Measurements from ENCODE around the gene DDT.
"Not testable (repeated sequence)": the region's sequence is repeated elsewhere in the genome, so short reads cannot be mapped to it uniquely, and the experiment has no call there.

The DDT gene

DNA sequence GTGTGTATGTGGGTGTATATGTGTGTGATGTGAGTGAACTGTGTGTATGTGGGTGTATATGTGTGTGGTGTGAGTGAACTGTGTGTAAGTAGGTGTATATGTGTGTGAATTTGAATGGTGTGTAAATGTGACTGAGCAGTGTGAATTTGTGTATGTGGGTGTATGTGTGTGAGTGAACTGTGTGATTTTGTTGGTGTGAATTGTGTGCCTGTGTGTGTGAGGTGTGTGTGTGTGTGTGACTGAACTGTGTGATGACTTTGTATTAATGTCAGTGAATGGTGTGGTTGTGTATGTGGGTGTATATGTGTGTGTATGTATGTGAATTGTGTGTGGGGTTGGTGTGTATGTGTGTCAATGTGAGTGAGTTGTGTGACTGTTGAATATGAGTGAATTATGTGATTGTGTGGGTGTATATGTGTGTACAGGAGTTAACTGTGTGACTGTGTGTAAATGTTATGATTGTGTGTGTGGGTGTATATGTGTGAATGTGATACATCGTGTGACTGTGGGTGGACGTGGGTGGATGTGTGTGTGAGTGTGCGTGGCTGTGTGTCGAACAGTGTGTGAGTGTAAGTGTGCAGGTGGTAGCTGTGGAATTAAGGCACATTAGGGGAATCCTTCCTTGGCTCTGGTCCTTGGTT, 12.4 kb upstream of the DDT start:
- DNase-seq: not testable (repeated sequence)

- not testable (repeated sequence) for DNase-seq
Observed at GRCh38 chr22:23986089-23986488, 11.8 kb upstream of the DDT start.

- no peak for DNase-seq
Observed at GRCh38 chr22:23984430-23984829, 10.2 kb upstream of the DDT start.

DNA sequence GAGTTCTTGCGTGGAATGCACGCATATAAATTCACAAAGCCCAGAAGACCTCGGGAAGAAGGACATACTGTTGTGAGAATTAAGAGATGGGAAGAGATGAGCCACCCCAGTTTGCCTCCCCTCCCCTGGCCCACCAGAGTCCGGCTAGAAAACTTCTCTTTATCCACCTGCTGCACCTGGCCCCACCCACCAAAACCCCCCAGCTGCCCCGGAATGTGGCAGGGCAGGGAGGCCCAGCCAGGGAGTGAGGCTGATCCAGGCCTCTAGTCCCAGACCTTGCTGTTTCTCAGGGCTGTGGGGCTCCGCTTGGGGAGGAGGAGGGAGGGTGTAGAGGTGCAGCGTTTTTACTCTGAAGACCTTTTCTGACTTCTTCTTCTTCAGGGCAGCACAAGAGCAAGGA, 6.3 kb upstream of the DDT start:
- DNase-seq: not testable (repeated sequence)

- DNase-seq: not testable (repeated sequence)
Observed at GRCh38 chr22:23979557-23980240, 5.5 kb upstream of the DDT start, which contains the start of gene GSTT2. Gene GSTT2 (plus strand): TSS chr22:23980134.

GRCh38 chr22:23977304-23977703, 3.1 kb upstream of the DDT start:
- DNase-seq: not testable (repeated sequence)

DNA sequence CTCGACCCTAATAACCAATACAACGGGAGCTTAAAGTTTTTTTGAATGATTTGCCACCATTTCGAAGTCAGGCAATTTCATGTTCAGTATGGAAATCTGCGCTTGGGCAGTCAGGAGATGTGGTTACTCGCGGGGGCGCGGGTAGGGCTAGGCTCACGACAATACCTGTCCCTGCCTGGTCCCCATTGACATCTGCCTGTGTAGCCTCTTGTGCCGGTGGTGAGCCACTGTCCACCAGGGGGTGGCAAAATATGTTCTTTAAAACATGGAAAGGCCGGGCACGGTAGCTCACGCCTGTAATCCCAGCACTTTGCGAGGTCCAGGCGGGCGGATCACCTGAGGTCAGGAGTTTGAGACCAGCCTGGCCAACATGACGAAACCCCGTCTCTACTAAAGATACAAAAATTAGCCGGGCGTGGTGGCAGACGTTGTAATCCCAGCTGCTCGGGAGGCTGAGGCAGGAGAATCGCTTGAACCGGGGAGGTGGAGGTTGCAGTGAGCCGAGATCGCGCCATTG, 653 bp upstream of the DDT start:
- not testable (repeated sequence) for DNase-seq

DNA sequence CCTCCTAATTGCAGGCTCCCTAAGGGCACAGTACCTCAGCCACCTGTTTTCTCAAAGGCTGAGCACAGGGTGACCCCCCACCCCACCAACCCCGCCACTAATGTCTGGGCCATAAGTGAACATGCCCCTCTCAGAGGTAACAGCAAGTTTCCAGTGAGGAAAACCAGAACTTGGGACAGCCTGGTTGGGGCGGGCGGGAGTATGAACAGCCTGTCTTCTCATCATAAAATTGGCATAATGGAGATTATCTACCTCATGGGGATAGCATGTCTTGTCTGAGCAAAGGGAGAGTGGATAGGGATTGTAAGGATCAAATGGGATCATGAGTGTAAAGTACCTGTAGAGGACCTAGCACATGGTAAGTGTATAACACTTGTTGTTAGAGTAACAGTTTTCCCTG, 2.3 kb downstream of the DDT start:
- not testable (repeated sequence) for DNase-seq

DNA sequence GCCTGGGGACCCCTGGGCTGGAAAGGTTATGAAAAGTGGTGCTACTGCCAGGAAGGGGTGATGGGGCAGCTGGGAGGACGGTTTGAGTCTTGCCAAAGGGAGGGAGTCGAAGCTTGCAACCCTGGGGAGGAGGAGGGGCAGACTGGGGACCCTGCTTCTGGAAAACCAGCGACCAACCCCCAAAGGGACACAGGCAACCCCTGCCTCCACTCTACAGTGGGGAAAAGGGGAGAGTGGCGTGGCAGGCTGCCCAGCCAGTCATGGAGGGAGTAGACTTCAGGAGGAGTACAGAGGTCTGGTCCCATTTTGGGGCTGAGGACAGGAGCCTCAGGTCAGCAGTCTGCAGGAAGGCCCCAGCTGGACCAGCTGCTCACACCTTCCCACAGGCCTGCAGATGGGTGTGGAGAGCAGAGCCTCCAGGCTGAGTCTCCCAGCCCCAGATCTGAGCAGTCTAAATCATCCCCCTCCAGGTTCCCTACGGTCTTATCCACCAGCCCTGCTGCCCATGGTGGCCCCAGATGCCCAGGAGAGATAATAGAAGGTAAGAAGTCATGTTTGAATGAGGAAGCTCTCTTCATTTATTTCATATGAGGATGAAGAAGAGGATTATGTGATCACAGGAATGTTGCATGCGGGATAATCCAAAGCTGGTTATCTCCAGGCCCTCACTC, 3.3 kb downstream of the DDT start:
- DNase-seq: no peak

DNA sequence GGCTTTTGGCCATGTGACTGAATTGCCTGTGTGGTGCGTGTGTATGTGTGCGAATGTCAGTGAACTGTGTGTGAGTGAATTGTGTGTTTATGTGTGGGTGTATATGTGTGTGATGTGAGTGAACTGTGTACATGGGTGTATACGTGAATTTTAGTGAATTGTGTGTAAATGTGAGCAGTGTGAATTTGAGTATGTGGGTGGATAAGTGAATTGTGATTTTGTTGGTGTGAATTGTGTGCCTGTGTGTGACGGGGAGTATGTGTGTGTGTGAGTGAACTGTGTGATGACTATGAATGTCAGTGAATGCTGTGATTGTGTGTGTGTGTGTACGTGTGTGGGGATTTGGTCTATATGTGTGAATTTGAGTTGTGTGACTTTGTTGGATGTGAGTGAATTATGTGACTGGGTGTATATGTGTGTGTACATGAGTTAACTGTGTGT, 4.0 kb downstream of the DDT start:
- no peak for DNase-seq

DNA sequence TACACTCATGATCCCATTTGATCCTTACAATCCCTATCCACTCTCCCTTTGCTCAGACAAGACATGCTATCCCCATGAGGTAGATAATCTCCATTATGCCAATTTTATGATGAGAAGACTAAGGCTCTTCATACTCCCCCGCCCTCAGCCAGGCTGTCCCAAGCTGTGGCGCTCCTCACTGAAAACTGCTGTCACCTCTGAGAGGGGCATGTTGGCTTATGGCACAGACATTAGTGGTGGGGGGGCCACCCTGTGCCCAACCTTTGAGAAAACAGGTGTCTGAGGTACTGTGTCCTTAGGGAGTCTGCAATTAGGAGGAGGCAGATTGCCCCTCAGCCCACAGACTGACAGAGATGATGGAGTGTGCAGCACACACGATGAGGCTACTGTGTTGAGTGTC, 5.2 kb downstream of the DDT start:
- no peak for DNase-seq

DNA sequence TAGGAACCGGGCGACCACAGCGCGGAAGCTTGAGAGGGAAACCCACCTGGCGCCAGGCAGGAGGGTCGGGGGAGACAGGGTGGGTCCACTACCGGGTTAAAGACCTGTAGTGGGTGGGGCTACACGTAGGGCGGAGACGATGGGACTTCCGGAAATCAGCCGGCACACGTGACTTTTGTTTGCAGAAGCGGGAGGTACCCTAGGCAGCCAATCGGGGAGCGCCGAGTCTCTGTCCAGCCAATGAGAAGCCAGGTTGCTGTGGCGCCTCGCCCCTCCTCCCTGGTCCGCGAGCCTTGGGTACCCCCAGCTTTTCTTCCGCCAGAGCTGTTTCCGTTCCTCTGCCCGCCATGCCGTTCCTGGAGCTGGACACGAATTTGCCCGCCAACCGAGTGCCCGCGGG, 7.7 kb downstream of the DDT start, which contains the start of gene DDTL:
DDTL (plus strand) TSS at position 321 of the 400 bp plus-strand sequence; CDS start at position 348, 27 bp downstream.
- not testable (repeated sequence) for DNase-seq

DNA sequence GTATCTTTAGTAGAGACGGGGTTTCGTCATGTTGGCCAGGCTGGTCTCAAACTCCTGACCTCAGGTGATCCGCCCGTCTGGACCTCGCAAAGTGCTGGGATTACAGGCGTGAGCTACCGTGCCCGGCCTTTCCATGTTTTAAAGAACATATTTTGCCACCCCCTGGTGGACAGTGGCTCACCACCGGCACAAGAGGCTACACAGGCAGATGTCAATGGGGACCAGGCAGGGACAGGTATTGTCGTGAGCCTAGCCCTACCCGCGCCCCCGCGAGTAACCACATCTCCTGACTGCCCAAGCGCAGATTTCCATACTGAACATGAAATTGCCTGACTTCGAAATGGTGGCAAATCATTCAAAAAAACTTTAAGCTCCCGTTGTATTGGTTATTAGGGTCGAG, 8.1 kb downstream of the DDT start:
- not testable (repeated sequence) for DNase-seq

GRCh38 chr22:23961084-23961771, 13.0 kb downstream of the DDT start, which contains the start of gene GSTT2B:
Gene GSTT2B (minus strand): TSS chr22:23961195. CDS start chr22:23961131, 64 bp downstream.
- not testable (repeated sequence) for DNase-seq

DNA sequence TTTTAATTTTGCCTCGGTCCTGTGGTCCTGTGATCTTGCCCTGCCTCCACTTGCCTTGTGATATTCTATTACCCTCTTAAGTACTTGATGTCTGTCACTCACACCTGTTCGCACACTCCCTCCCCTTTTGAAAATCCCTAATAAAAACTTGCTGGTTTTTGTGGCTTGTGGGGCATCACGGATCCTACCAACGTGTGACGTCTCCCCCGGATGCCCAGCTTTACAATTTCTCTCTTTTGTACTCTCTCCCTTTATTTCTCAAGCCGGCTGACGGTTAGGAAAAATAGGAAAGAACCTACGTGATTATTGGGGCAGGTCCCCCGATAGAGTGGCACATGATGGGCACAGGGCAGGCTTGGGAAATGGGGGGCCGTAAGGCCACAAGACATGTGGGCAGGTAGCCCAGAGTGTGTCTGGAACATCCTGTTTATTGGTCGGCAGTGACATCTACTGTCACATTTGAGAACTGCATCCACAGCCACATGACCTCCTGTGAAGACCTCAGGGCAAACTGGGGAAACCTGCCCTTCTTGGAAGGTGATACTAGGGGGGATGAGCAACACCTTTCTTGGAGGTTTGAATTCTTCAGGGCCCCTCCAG, 17.8 kb downstream of the DDT start:
- DNase-seq: peak; percentile 67

DNA sequence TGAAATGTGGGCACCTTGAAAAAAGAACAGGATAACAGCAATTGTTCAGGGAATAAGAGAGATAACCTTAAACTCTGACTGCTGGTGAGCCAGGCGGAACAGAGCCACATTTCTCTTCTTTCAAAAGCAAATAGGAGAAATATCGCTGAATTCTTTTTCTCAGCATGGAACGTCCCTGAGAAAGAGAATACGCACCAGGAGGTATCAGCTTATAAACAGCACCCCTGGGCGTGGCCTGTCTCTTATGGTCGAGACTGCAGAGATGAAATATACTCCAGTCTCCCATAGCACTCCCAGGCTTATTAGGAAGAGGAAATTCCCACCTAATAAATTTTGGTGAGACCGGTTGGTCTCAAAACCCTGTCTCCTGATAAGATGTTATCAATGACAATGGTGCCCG, 18.4 kb downstream of the DDT start:
- DNase-seq: not testable (repeated sequence)

GRCh38 chr22:23954991-23955305, 19.3 kb downstream of the DDT start:
- DNase-seq: not testable (repeated sequence)

DNA sequence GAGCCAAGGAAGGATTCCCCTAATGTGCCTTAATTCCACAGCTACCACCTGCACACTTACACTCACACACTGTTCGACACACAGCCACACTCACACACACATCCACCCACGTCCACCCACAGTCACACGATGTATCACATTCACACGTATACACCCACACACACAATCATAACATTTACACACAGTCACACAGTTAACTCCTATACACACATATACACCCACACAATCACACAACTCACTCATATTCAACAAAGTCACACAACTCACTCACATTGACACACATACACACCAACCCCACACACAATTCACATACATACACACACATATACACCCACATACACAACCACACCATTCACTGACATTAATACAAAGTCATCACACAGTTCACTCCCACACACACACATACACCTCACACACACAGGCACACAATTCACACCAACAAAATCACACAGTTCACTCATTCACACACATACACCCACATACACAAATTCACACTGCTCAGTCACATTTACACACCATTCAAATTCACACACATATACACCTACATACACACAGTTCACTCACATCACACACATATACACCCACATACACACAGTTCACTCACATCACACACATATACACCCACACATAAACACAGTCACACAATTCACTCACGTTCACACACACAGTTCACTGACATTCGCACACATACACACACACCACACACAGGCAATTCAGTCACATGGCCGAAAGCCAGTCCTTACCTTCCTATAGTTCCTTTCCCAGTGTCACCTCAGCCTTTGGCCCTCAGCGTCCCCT, 19.8 kb downstream of the DDT start:
- not testable (repeated sequence) for DNase-seq

GRCh38 chr22:23953485-23953884, 20.8 kb downstream of the DDT start:
- not testable (repeated sequence) for DNase-seq

DNA sequence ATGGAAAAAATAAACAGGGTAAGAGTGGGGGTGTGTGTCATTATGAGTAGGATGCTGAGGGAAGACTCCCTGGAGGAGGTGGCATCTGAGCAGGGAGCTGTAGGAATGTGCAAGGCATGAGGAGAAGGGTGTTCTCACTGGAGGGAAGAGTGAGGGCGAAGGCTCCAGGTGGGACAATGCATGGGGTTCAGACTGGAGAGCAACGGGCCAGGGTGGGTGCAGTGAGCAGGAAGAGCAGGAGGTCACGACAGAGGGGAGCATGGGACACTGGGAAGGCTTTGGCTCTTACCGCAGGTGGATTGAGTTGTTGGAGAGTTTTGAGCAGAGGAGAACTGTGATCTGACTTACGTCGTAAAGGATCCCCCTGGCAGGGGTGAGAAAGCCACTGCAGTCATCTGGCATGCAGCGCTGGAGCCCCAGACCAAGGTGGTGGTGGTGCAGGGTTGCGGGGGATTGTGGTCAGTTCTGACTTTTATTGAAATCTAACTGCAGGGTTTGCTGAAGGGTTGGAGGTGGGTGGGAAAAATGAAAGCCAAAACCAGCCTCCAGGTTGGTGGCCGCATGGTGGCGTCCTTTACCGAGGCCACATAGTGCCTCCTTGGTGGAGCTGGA, 21.3 kb downstream of the DDT start:
- DNase-seq: not testable (repeated sequence)

DNA sequence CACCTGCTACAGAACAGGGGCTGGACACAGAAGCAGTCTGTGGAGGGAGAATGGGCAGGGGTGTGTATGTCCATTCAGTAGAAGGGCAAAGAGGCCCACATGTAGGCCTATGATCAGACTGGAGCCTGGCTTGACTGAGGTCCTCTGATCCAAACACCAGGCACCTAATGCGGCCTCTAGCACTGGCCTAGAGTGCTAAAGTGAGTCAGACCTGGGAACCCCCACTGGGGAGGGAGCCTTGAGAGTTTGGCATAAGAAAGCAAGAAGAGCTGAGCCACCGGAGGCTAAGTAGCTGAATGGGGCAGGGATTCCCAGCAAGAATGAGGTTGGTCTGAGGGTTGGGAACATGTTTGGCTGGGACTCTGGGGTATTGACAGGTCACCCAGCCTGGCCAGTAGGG, 22.9 kb downstream of the DDT start:
- DNase-seq: peak; percentile 25

All from EL (cell line).